Measurements from ENCODE around the gene SUGP1.

DNA sequence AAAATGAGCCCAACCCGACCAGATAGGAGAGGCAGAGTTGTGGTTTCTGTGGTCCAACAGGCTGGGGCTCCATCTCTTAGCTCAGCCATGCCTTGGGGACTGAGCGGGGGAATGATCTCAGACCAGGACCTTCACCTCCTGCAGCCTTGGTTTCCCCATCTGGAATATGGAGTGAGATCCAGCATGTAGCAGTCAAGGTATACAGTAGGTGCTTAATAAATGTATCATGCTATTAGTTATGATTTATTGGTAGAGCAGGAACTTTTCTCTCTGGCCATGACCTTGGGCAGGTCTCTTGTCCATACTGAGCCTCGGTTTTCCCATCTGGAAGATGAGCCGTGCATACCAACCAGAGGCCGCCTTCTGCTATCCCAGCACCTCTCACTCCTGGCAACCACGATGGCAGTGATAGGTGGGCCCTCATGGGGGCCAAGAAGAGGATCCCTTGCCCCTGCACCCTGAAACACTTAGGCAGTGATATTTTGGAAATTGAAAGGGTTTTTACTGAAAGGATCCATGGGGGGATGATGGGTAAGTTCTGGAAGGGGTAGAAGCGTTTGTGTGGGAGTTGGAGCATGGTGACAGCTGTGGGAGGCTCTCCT is 56.3 kb downstream of the SUGP1 start:
- TF ChIP-seq, protein P1, sequence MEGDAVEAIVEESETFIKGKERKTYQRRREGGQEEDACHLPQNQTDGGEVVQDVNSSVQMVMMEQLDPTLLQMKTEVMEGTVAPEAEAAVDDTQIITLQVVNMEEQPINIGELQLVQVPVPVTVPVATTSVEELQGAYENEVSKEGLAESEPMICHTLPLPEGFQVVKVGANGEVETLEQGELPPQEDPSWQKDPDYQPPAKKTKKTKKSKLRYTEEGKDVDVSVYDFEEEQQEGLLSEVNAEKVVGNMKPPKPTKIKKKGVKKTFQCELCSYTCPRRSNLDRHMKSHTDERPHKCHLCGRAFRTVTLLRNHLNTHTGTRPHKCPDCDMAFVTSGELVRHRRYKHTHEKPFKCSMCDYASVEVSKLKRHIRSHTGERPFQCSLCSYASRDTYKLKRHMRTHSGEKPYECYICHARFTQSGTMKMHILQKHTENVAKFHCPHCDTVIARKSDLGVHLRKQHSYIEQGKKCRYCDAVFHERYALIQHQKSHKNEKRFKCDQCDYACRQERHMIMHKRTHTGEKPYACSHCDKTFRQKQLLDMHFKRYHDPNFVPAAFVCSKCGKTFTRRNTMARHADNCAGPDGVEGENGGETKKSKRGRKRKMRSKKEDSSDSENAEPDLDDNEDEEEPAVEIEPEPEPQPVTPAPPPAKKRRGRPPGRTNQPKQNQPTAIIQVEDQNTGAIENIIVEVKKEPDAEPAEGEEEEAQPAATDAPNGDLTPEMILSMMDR (IDR thresholded peaks at IDR 0.05; ENCODE audit: poor library complexity, severe bottlenecking) = no peak
- TF ChIP-seq EZH2 (IDR thresholded peaks at IDR 0.05; ENCODE audit: borderline replicate concordance, insufficient read depth, low read length, poor library complexity, severe bottlenecking) (no peak), SMC3 (conservative IDR thresholded peaks at IDR 0.05; ENCODE audit: poor library complexity) (no peak)

Measured in neural cell (in vitro differentiated cells).